Right ventricle myocardium inferior (tissue), 1 donor: ENCODE results near the gene SLC38A6. TPM values are rescaled to one million over a fixed set of nuclear protein-coding genes. Genes with fewer than 3 reads are reported as not detected.
"Not testable (repeated sequence)": the region's sequence is repeated elsewhere in the genome, so short reads cannot be mapped to it uniquely, and the experiment has no call there.

Experiments used
- ATAC-seq: fragments of 200-7000 bp; cut with Tn5 transposase; one replicate; pipeline ENCODE4 v1.9.1; 2020; ENCODE audit warnings: mild to moderate bottlenecking, moderate library complexity
- DNase-seq: peaks from one replicate; pipeline ENCODE4 v3.0.0; 2021; ENCODE audit errors: missing footprints
- intact Hi-C: fragments of 100-400 bp; cut with DNase I; formaldehyde crosslinking; loops from one replicate; pipeline ENCODE4 v1.11.0; 2022
- total RNA-seq: library from RNA; stranded (reverse); fragmentation: NEBNext Ultra II Directional; extraction: Animal tissue kit (Norgen Biotek cat#: 25700); gene quantifications from one replicate; pipeline ENCODE4 v1.2.1, GENCODE V29; 2021
- donor health status: DM: no; HTN: yes; CAD: no; lungs with severe emphysema.

Gene SLC38A6
- total RNA-seq, 1 donor from 2014 or later = 4.3 TPM

- ATAC-seq = no peak
- intact Hi-C loops = no loop called here
- no peak for DNase-seq
Measured at GRCh38 chr14:61091657-61092273, 110.7 kb downstream of the SLC38A6 start.

DNA sequence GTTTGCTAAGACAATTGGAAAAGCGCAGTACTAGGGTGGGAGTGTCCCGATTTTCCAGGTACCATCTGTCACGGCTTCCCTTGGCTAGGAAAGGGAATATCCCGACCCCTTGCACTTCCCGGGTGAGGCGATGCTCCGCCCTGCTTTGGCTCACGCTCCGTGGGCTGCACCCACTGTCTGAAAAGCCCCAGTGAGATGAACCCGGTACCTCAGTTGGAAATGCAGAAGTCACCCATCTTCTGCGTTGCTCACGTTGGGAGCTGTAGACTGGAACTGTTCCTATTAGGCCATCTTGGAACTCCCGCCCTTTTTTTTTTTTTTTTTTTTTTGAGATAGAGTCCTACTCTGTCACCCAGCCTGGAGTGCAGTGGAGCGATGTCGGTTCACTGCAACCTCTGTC, 117.1 kb downstream of the SLC38A6 start:
- intact Hi-C loops, ATAC-seq, DNase-seq: not testable (repeated sequence)

DNA sequence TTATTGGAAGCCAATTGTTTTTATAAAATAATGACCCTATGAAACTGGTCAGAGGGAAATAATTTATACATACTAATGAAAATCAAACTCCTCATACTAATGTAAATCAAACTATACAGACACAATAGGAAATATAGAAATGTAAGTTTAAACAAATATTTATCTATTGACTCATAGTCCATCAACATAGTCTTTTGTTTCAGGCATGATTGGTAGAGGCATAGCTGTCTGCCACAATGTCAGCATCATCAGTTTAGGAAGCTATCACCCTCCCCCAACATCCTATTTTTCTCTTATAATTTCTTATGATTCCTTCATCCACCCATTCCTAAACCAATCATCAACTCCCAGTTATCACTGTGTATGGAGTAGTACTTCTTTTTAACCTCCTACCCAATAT, 117.7 kb downstream of the SLC38A6 start:
- no peak for DNase-seq
- intact Hi-C loops = no loop called here
- ATAC-seq = no peak

- intact Hi-C loops = no loop called here
- DNase-seq (no peak), ATAC-seq (no peak)
Measured at GRCh38 chr14:61099216-61099835, 118.3 kb downstream of the SLC38A6 start.

- DNase-seq (no peak), ATAC-seq (no peak)
- intact Hi-C loops = no loop called here
Measured at GRCh38 chr14:61101803-61102548, 120.9 kb downstream of the SLC38A6 start.

Other genes starting within 250 kb of the SLC38A6 start
- 25.7 TPM for gene MNAT1, start 246.5 kb upstream of the SLC38A6 start, total RNA-seq
- 5.2 TPM for gene TRMT5, start 166 bp upstream of the SLC38A6 start, total RNA-seq